Raji (cell line): Measurements from ENCODE around the gene EBI3.

ENCODE experiments used
- POLR2A ChIP-seq: IDR thresholded peaks from 2 replicates; pipeline ENCODE4 v1.6.1; 2011; ENCODE audit warnings: low read depth, low read length, control low read depth; ENCODE audit not compliant: insufficient read depth

Gene EBI3

GRCh38 chr19:4267101-4267900 lies 38.0 kb downstream of the EBI3 start:
- no peak for TF ChIP-seq POLR2A

DNA sequence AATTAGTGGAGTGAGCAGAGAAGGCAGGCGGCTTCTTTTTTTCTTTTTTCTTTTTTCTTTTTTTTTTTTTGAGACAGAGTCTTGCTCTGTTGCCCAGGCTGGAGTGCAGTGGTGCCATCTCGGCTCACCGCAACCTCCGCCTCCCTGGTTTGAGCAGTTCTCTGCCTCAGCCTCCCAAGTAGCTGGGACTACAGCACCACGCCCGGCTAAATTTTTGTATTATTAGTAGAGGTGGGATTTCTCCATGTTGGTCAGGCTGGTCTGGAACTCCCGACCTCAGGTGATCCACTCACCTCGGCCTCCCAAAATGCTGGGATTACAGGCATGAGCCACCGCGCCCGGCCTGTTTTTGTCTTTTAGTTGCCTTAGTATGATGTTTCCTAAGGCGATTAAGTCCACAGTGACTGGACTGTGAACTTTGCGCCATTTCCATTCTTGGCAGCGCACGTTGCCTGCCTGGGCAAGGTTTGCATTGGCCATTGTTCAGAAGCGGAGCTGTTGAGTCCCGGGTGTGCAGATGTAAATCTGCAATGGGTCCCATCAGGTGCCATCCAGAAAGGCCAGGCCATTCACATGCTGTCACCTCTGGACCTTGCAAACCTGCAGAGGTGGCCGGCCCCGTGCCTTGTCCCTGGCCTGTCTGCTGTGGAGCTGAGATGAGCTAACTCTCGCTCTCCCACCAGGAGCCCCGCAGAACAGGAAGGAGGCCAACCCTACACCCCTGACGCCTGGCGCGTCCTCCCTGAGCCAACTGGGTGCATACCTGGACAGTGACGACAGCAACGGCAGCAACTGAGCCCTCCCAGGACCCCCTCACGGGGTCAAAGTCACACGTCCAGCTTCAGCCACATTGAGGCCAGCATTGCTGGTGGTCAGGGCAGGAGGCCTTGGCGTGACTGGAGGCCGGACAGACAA lies 38.8 kb downstream of the EBI3 start:
- no peak for TF ChIP-seq POLR2A

DNA sequence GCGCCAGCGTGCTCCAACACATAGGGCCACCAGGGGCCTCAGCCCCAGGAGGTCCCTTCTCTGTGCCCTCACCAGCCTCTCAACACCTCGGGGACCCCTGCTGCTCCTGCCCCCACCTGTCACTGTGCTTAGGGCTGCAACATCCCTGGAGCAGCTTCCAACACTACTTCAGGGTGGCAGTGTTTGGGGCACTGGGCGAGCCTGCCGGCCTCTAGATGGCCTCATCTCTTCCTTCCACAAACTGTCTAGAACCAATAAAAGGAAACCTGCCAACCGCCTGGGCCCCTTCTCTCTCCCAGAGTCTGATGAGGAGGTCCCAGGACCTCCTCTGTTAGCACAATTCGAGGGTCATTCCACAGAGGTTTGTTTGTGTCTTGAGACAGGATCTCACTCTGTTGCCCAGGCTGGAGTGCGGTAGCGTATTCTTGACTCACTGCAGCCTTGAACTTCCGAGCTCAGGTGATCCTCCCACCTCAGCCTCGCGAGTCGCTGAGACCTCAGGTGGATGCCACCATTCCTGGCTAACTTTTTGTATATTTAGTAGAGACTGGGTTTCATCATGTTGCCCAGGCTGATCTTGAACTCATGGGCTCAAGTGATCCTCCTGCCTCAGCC lies 39.6 kb downstream of the EBI3 start:
- no peak for TF ChIP-seq POLR2A

DNA sequence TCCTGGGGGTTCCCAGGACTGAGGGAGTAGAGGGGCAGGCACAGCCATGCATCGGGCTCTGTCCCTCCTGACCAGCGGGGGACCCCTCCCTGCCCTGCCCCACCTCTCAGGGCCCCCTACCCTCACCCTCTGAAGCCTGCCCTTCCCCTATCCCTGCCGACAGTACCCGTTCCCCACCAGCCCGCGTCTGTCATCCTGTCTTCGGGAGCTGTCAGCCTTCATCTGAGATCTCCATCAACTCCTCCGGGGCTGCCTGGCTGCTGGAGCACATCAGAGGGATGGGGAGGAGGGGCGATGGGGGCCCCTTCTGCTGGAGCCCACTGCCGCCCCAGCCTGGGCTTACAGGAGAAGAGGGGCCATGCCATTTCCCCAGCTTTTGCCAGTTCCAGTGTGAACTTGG lies 43.6 kb downstream of the EBI3 start:
- no peak for TF ChIP-seq POLR2A

- TF ChIP-seq POLR2A = no peak
Observed at GRCh38 chr19:4277191-4277696, 47.9 kb downstream of the EBI3 start.

- TF ChIP-seq POLR2A = no peak
Observed at GRCh38 chr19:4278010-4278409, 48.7 kb downstream of the EBI3 start.

- no peak for TF ChIP-seq POLR2A
Observed at GRCh38 chr19:4278419-4279266, 49.3 kb downstream of the EBI3 start, which contains the start of gene SHD. SHD (plus strand) TSS chr19:4279266; CDS start chr19:4280064, 798 bp downstream.

DNA sequence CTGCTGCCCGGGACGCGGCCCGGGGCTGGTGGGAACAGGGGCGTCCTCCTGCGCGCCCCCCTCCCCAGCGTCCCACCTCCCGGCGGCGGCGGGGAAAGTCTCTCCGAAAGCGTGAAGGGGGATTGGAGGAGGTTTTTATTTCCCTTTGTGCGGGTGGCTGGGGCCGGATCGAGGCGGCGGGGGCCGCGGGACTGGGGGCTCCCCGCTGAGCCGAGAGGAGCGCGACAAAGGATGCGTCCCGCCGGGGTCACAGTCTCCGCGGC lies 49.9 kb downstream of the EBI3 start:
- TF ChIP-seq POLR2A = no peak

DNA sequence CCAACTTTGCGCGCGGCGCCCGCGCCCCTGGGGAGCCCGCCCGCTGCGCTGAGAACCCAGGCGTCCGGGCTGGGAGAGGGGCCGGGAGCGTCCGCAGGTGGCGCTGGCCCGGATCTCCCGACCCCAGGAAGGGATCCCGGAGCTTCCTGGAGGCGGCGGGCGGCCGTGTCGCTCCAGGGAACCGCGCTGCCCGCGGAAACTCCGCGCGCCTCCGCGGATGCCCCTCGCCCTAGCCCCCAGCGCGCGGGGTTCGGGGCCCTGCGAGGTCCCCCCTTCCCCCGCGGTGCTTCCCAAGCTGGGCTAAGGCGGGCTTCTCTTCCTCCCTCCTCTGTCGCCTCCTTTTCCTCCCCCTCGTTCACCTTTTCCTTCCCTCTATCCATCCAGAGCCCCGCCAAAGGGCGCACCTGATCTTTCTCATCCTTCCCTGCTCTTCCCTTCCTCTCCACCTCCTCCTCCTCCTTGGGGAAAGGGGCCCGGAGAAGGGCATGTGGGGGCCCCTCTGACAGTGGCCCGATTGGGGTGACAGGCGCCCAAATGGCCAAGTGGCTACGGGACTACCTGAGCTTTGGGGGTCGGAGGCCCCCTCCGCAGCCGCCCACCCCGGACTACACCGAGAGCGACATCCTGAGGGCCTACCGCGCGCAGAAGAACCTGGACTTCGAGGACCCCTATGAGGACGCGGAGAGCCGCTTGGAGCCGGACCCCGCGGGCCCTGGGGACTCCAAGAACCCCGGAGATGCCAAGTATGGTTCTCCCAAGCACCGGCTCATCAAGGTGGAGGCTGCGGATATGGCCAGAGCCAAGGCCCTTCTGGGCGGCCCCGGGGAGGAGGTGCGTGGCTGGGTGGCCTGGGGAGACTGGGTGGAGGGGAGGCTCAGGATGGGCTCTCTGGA lies 50.5 kb downstream of the EBI3 start:
- no peak for TF ChIP-seq POLR2A

- no peak for TF ChIP-seq POLR2A
Observed at GRCh38 chr19:4284176-4284958, 55.0 kb downstream of the EBI3 start.

- TF ChIP-seq POLR2A = no peak
Observed at GRCh38 chr19:4284974-4285373, 55.7 kb downstream of the EBI3 start.
